Measurements from ENCODE around the gene ATAD3B.
"Not testable (repeated sequence)": the region's sequence is repeated elsewhere in the genome, so short reads cannot be mapped to it uniquely, and the experiment has no call there.

ATAD3B gene

DNA sequence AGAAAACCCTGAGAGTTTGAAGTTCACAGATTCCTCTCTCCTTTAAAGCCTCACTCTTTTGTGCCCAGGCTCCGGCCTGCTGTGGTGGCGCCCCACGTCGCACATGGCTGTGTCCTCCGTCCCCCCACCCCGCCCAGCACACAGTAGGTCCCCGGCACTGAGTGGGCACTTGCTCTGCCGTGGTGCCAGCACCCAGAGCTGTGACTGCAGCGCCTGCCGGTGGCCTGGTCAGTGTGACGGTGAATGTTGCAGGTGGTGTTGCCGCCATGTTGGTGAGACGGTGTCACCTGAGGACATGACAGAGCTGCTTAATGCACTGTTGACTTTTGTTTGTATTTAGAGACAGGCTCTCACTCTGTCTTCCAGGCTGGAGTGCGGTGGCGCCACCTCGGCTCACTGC lies 18.7 kb upstream of the ATAD3B start:
- peak; percentile 5 for DNase-seq

- not testable (repeated sequence) for DNase-seq
Observed at GRCh38 chr1:1454286-1455056, 17.1 kb upstream of the ATAD3B start.

- DNase-seq = no peak
Observed at GRCh38 chr1:1455366-1455884, 16.1 kb upstream of the ATAD3B start.

GRCh38 chr1:1455934-1456333 lies 15.6 kb upstream of the ATAD3B start:
- DNase-seq = not testable (repeated sequence)

- DNase-seq = not testable (repeated sequence)
Observed at GRCh38 chr1:1456683-1457255, 14.8 kb upstream of the ATAD3B start.

DNA sequence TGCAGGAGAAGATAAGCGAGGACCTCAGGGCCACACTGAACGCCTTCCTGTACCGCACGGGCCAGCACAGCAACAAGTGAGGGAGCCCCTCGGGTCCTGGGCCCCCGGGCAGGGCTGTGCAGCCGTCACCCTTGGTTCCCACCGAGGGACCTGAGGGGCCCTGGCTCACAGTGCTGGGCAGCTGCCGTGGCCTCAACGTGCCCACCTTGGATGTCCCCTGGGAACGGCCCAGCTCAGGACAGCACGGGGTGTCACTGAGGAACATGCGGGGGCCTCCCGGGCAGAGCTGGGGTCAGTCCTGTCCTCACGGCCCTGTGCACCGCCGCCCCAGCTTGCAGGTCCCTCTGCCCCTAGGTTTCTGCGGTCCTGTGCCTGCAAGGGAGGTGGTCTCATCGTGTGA lies 12.4 kb upstream of the ATAD3B start:
- not testable (repeated sequence) for DNase-seq

DNA sequence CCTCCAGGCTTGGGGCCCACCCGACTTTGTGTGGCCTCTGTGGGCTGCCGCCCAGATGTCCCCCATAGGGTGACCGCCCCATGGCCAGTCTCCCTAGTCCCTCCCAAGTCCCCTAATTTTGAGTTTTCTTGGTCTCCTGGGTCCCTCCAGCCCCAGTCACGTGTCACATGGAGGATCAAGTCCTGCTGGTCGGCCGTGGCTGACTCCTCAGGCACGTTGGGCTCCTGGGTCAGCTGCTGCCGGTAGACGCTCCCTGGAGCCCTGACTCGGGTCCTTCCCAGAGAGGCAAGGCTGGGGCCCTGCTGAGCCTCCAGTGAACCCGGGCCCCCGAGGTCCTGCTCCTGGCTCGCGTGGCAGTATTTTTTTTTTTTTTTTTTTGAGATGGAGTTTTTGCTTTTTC lies 11.9 kb upstream of the ATAD3B start:
- not testable (repeated sequence) for DNase-seq

GRCh38 chr1:1460540-1461130 lies 10.9 kb upstream of the ATAD3B start:
- no peak for DNase-seq

DNA sequence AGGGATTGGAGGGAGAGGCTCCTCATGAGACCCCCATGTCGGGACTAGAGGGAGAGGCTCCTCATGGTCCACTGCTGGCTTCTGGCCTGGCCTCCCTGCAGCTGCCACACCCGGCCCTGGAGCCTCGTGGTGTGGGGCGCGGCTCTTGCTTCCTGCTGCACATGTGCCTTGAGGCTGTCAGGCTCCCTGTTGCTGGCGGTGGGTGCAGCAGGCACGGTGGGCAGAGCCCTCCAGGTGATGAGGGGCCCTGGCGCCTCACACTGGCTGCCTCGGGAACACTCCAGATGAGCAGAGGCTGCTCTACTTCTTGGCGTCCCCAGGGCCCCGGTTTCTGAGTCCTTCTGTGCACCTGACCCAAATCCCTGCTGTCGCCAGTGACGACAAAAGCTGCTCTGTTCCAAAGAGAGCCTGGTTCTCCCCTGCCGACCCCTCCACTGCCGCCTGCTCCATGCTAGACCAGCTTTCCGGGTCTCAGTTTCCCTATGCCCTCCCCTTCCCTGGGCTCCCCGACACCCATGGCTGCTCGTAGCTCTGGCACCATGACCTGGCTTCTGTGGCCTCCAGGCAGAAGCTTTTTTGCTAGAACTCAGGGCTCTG lies 9.7 kb upstream of the ATAD3B start:
- DNase-seq = no peak

DNA sequence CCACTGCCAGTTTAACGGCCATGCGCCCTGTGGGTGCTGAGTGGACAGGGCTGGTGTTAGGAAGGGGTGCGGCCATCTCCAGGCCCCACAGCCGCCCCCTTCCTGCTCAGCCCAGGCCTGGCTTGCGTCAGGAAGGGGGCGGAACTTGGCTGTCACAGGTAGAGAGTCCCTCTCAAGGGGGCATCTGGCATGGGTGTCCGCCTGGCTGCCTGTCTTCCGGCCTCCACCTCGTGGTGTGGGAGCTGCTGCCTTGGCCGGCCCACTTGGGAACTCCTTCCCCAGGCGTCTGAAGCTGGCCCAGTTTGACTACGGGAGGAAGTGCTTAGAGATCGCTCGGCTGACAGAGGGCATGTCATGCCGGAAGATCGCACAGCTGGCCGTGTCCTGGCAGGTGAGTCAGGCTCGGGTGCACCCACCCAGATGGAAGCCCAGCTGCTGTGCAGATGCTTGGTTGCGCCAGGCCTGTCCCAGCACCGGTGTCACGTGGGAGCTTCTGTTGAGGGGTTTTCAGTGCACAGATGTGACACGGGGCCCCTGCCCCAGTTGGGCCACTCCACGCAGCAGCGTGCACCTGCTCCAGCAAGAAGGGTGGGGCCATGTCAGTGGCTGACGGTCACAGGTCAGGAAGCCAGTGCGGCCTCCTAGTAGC lies 9.1 kb upstream of the ATAD3B start:
- DNase-seq = peak; percentile 42

DNA sequence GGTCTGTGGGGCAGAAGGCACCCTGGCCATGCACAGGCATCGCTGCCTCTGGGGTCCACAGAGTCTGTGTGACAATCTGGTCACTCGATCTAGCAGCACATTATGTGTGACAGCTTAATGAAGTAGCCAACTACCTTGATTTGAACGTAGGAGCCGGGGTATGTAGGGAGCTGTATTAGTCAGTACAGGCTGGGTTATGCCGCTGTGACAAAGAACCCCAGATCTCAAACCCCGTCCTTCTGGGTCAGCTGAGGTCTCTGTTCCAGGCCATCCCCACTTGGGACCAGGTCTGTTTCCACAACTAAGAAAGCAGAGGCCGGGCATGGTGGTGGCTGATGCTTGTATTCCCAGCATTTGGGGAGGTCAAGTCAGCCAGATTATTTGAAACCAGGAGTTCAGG lies 8.3 kb upstream of the ATAD3B start:
- DNase-seq = no peak

GRCh38 chr1:1468196-1468985 lies 3.2 kb upstream of the ATAD3B start:
- DNase-seq = not testable (repeated sequence)

DNA sequence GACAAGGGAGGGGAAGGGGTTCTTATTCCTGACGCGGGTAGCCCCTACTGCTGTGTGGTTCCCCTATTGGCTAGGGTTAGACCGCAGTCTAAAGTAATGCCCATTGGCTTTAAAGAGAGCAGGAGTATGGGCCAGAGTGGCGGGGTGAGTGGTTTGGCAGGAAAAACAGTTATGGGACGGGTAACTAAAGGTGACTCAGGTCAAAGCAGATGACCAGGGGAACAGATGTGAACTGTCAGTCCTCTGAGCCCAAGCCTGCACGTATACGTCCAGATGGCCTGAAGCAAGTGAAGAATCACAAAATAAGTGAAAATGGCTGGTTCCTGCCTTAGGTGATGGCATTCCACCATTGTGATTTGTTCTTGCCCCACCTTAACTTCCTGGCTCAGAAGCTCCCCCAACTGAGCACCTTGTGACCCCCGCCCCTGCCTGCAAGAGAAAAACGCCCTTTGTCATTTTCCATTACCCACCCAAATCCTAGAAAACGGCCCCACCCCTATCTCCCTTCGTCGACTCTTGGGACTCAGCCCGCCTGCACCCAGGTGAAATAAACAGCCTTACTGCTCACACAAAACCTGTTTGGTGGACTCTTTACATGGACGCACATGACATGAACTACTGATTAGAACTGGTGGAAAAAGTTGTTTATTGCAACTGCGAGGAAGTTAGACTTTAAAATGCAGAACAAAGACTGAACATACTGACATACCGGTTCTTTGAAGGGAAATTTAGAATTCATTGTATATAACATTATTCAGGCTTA lies 758 bp upstream of the ATAD3B start:
- DNase-seq = no peak

GRCh38 chr1:1472053-1472876 lies 700 bp downstream of the ATAD3B start:
- DNase-seq = not testable (repeated sequence)

DNA sequence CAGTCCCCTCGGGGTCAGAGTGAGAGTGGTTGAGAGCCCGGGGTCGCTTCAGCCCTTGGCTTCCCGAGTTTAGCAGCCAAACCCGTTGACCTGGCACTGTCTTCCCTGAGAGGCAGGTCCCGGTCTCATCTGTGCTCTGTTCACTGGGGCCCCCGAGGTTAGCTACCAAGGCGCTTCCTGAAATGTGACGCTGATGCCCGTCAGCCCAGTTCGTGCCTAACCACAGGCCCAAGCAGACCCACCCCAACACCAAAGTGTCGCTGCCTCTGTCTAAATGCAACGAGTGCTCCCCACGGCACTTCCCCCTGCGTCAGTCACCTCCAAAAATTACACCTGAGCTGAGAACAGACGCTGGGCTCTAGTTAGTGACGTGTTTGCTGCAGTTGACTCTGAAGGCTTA lies 4.4 kb downstream of the ATAD3B start:
- DNase-seq = not testable (repeated sequence)

- DNase-seq = no peak
Observed at GRCh38 chr1:1477206-1477605, 5.6 kb downstream of the ATAD3B start.

DNA sequence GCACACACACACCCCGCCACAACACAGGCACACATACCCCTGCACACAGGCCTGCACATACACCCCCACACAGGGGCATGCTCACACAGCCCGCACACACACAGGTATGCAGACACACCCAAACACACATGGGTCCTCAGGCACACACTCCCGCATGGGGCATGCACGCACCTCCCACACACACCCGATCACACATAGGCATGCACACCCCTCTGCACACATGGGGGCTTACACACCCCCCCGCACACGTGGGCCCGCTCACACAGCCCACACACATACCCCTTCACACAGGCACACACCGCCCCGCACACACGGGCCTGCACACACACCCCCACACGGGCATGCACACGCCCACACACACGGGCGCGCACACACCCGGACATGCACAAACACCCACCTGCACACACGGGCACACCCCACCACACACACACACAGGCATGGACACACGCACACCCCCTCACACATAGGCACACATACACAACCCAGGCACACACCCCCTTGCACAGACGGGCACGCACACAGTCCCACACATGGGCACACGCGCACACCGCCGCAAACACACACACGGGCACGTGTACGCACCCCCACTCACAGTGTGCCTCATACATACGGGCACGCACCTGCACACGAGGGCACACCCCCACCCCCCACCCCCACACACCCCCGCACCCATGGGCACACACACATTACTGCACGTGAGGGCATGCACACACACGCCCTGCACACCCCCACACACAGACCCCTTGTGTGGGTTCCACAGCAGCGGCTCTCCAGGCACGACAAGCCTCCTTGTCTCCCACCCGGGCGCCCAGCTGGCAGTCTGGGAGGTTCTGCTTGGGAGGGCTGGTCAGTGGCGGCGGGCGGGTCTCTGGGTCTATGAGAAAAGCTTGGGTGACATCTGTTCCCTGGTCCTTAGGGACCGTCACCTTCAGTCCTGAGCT lies 8.3 kb downstream of the ATAD3B start:
- no peak for DNase-seq

GRCh38 chr1:1480488-1480867 lies 8.9 kb downstream of the ATAD3B start:
- not testable (repeated sequence) for DNase-seq

- DNase-seq = not testable (repeated sequence)
Observed at GRCh38 chr1:1481811-1482210, 10.2 kb downstream of the ATAD3B start.
